ENCODE results near the gene TMEM100.
"Not testable (repeated sequence)": the region's sequence is repeated elsewhere in the genome, so short reads cannot be mapped to it uniquely, and the experiment has no call there.

The TMEM100 gene

GRCh38 chr17:55690105-55690508 lies 32.6 kb downstream of the TMEM100 start:
- no peak for DNase-seq (ENCODE audit: low read depth in 2 of 3, low spot score in 1 of 3)

- no peak for DNase-seq (ENCODE audit: low read depth in 2 of 3, low spot score in 1 of 3)
Observed at GRCh38 chr17:55689672-55690071, 33.0 kb downstream of the TMEM100 start.

- no peak for DNase-seq (ENCODE audit: low read depth in 2 of 3, low spot score in 1 of 3)
Observed at GRCh38 chr17:55688057-55688456, 34.6 kb downstream of the TMEM100 start.

GRCh38 chr17:55687037-55687436 lies 35.6 kb downstream of the TMEM100 start:
- no peak for DNase-seq (ENCODE audit: low read depth in 2 of 3, low spot score in 1 of 3)

- DNase-seq (ENCODE audit: low read depth in 2 of 3, low spot score in 1 of 3): no peak
Observed at GRCh38 chr17:55683550-55684315, 38.9 kb downstream of the TMEM100 start.

- no peak for DNase-seq (ENCODE audit: low read depth in 2 of 3, low spot score in 1 of 3)
Observed at GRCh38 chr17:55681342-55681700, 41.3 kb downstream of the TMEM100 start.

- no peak for DNase-seq (ENCODE audit: low read depth in 2 of 3, low spot score in 1 of 3)
Observed at GRCh38 chr17:55680686-55681341, 41.9 kb downstream of the TMEM100 start.

- DNase-seq (ENCODE audit: low read depth in 2 of 3, low spot score in 1 of 3): no peak
Observed at GRCh38 chr17:55677446-55677845, 45.2 kb downstream of the TMEM100 start.

- DNase-seq (ENCODE audit: low read depth in 2 of 3, low spot score in 1 of 3): no peak
Observed at GRCh38 chr17:55676274-55676673, 46.4 kb downstream of the TMEM100 start.

GRCh38 chr17:55673743-55674506 lies 48.7 kb downstream of the TMEM100 start:
- DNase-seq (ENCODE audit: low read depth in 2 of 3, low spot score in 1 of 3): no peak

- DNase-seq (ENCODE audit: low read depth in 2 of 3, low spot score in 1 of 3): no peak
Observed at GRCh38 chr17:55672585-55673501, 49.8 kb downstream of the TMEM100 start.

- DNase-seq (ENCODE audit: low read depth in 2 of 3, low spot score in 1 of 3): not testable (repeated sequence)
Observed at GRCh38 chr17:55672010-55672409, 50.7 kb downstream of the TMEM100 start.
